Measurements from ENCODE around the gene UBE2D2. TPM values are rescaled to one million over a fixed set of nuclear protein-coding genes. Genes with fewer than 3 reads are reported as not detected.

Gene UBE2D2
- total and polyA plus RNA-seq, 2 of the 13 experiments (the other 11 are each of a cell fraction or from before 2014, with no cell fraction given), result 79.1 to 109 TPM

GRCh38 chr5:139650031-139650688 is 89.0 kb downstream of the UBE2D2 start (continued):
- TF ChIP-seq TFDP2 (CRISPR knock-in tag; IDR thresholded peaks at IDR 0.05), result peak; percentile 56; the same call in 1 of the 2 replicates
- TF ChIP-seq SP140L (CRISPR knock-in tag; IDR thresholded peaks at IDR 0.05; ENCODE audit: borderline replicate concordance), result no peak
- TF ChIP-seq ZNF639 (CRISPR knock-in tag; conservative IDR thresholded peaks at IDR 0.05), result no peak
- TF ChIP-seq ZNF737 (CRISPR knock-in tag; IDR thresholded peaks at IDR 0.05; ENCODE audit: borderline replicate concordance), result no peak
- TF ChIP-seq ZSCAN5A (CRISPR knock-in tag; IDR thresholded peaks at IDR 0.05; ENCODE audit: borderline replicate concordance), result no peak
- no peak for TF ChIP-seq ZFP82 (CRISPR knock-in tag; IDR thresholded peaks at IDR 0.05; ENCODE audit: borderline replicate concordance)
- no peak for TF ChIP-seq ETV6 (CRISPR knock-in tag; conservative IDR thresholded peaks at IDR 0.05)
- TF ChIP-seq THAP7 (CRISPR knock-in tag; IDR thresholded peaks at IDR 0.05), result no peak
- no peak for TF ChIP-seq ZBTB38 (CRISPR knock-in tag; IDR thresholded peaks at IDR 0.05)
- no peak for TF ChIP-seq CREBL2 (CRISPR knock-in tag; IDR thresholded peaks at IDR 0.05; ENCODE audit: borderline replicate concordance)
- TF ChIP-seq ZNF510 (CRISPR knock-in tag; IDR thresholded peaks at IDR 0.05; ENCODE audit: low read depth), result no peak
- no peak; the same call in 1 of the 2 replicates for TF ChIP-seq KDM5A (IDR thresholded peaks at IDR 0.05; ENCODE audit: borderline replicate concordance, low read length)
- TF ChIP-seq ISL2 (CRISPR knock-in tag; IDR thresholded peaks at IDR 0.05), result no peak
- TF ChIP-seq CSRNP2 (CRISPR knock-in tag; conservative IDR thresholded peaks at IDR 0.05; ENCODE audit: low read depth), result no peak
- no peak for TF ChIP-seq ZUFSP (CRISPR knock-in tag; IDR thresholded peaks at IDR 0.05; ENCODE audit: borderline replicate concordance)
- no peak for TF ChIP-seq ZNF879 (CRISPR knock-in tag; IDR thresholded peaks at IDR 0.05)
- no peak for TF ChIP-seq ZNF230 (CRISPR knock-in tag; IDR thresholded peaks at IDR 0.05)
- no peak for TF ChIP-seq ZNF10 (CRISPR knock-in tag; IDR thresholded peaks at IDR 0.05; ENCODE audit: borderline replicate concordance, low read depth)
- no peak for TF ChIP-seq DBP (CRISPR knock-in tag; IDR thresholded peaks at IDR 0.05; ENCODE audit: not compliant biosample characterization)
